ENCODE data around the gene C8B. TPM values are rescaled to one million over a fixed set of nuclear protein-coding genes. Genes with fewer than 3 reads are reported as not detected.

Gene C8B
- polyA plus RNA-seq, 1 donor from 2014 or later = not detected

DNA sequence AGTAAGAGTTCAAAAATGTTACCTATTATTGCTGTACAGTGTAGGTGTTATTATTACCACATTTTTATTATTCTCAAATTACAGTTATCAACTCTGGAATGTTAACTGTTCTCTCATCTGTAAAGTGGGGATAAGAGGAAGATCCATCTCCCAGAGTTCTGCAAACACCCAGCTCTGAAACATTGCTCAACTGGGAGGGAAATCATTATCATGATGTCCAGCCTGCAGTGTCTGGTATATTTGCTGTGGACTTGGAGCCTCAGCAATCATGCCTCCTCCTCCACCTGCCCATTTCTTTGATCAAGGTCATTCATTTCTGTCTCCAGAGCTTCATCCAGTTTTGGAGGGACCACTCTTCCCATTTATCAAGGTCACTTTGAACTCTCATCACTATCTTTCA, 71.8 kb downstream of the C8B start:
- Histone ChIP-seq H3K79me2 (replicated peaks; ENCODE audit: insufficient read depth, low read length) (no peaks in the 10 kb centered on the region), H3K27me3 (ENCODE audit: insufficient read depth, low read depth, low read length) (no peaks in the 10 kb centered on the region), H3K4me2 (ENCODE audit: low read length) (no peak overlapping the region), H3K27ac (ENCODE audit: low read length) (no peak overlapping the region), H3K9ac (ENCODE audit: low read length) (no peak overlapping the region), H3F3A (ENCODE audit: insufficient read depth, low read length, poor library complexity, severe bottlenecking) (no peaks in the 10 kb centered on the region), H3K9me2 (ENCODE audit: insufficient read depth, low read length) (no peaks in the 10 kb centered on the region), H3K9me3 (ENCODE audit: low read length) (no peaks in the 10 kb centered on the region), H4K20me1 (ENCODE audit: insufficient read depth) (no peaks in the 10 kb centered on the region), H2AFZ (ENCODE audit: low read depth, low read length) (no peak overlapping the region), H3K4me3 (ENCODE audit: low read length) (no peak overlapping the region), H3K36me3 (ENCODE audit: insufficient read depth, low read length) (no peaks in the 10 kb centered on the region)
- no peak for TF ChIP-seq EP300 (conservative IDR thresholded peaks at IDR 0.05; ENCODE audit: poor library complexity, severe bottlenecking)
- no peak for TF ChIP-seq RAD21 (conservative IDR thresholded peaks at IDR 0.05)
- TF ChIP-seq MXI1 (conservative IDR thresholded peaks at IDR 0.05; ENCODE audit: poor library complexity, severe bottlenecking) = no peak
- TF ChIP-seq TAF1 (IDR thresholded peaks at IDR 0.05; ENCODE audit: low read depth) = no peak
- TF ChIP-seq, protein P1, sequence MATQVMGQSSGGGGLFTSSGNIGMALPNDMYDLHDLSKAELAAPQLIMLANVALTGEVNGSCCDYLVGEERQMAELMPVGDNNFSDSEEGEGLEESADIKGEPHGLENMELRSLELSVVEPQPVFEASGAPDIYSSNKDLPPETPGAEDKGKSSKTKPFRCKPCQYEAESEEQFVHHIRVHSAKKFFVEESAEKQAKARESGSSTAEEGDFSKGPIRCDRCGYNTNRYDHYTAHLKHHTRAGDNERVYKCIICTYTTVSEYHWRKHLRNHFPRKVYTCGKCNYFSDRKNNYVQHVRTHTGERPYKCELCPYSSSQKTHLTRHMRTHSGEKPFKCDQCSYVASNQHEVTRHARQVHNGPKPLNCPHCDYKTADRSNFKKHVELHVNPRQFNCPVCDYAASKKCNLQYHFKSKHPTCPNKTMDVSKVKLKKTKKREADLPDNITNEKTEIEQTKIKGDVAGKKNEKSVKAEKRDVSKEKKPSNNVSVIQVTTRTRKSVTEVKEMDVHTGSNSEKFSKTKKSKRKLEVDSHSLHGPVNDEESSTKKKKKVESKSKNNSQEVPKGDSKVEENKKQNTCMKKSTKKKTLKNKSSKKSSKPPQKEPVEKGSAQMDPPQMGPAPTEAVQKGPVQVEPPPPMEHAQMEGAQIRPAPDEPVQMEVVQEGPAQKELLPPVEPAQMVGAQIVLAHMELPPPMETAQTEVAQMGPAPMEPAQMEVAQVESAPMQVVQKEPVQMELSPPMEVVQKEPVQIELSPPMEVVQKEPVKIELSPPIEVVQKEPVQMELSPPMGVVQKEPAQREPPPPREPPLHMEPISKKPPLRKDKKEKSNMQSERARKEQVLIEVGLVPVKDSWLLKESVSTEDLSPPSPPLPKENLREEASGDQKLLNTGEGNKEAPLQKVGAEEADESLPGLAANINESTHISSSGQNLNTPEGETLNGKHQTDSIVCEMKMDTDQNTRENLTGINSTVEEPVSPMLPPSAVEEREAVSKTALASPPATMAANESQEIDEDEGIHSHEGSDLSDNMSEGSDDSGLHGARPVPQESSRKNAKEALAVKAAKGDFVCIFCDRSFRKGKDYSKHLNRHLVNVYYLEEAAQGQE (IDR thresholded peaks at IDR 0.05; ENCODE audit: borderline replicate concordance) = no peak
- TF ChIP-seq, protein P2, sequence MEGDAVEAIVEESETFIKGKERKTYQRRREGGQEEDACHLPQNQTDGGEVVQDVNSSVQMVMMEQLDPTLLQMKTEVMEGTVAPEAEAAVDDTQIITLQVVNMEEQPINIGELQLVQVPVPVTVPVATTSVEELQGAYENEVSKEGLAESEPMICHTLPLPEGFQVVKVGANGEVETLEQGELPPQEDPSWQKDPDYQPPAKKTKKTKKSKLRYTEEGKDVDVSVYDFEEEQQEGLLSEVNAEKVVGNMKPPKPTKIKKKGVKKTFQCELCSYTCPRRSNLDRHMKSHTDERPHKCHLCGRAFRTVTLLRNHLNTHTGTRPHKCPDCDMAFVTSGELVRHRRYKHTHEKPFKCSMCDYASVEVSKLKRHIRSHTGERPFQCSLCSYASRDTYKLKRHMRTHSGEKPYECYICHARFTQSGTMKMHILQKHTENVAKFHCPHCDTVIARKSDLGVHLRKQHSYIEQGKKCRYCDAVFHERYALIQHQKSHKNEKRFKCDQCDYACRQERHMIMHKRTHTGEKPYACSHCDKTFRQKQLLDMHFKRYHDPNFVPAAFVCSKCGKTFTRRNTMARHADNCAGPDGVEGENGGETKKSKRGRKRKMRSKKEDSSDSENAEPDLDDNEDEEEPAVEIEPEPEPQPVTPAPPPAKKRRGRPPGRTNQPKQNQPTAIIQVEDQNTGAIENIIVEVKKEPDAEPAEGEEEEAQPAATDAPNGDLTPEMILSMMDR (IDR thresholded peaks at IDR 0.05; ENCODE audit: poor library complexity, severe bottlenecking) = no peak
- TF ChIP-seq POLR2AphosphoS5 (IDR thresholded peaks at IDR 0.05) = no peak
- no peak for TF ChIP-seq SMC3 (conservative IDR thresholded peaks at IDR 0.05; ENCODE audit: poor library complexity)
- TF ChIP-seq EZH2 (IDR thresholded peaks at IDR 0.05; ENCODE audit: borderline replicate concordance, insufficient read depth, low read length, poor library complexity, severe bottlenecking) = no peak

DNA sequence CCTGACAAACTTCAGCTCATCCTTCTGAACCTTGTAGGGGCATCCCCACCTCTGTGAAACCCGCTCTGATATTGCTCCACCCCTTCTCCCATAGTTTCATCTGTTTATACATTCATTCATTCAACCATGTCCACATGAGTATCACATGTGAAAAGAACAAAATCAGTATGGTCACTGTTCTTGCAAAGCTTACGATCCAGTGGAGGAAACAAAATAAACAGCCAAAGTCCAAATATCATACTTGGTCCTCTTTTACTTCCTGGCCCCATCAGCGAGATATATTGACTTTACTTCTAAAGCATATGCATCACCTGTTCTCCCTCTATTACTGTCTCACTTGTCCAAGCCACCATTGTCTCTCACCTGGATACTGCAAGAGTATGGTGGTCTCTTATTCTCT, 75.6 kb downstream of the C8B start:
- Histone ChIP-seq H3K36me3 (ENCODE audit: insufficient read depth, low read length) (no peaks in the 10 kb centered on the region), H3K4me3 (ENCODE audit: low read length) (no peak overlapping the region)
- TF ChIP-seq, protein P1 (IDR thresholded peaks at IDR 0.05; ENCODE audit: borderline replicate concordance) = no peak
- TF ChIP-seq POLR2AphosphoS5 (IDR thresholded peaks at IDR 0.05) (no peak), EZH2 (IDR thresholded peaks at IDR 0.05; ENCODE audit: borderline replicate concordance, insufficient read depth, low read length, poor library complexity, severe bottlenecking) (no peak), TAF1 (IDR thresholded peaks at IDR 0.05; ENCODE audit: low read depth) (no peak), EP300 (conservative IDR thresholded peaks at IDR 0.05; ENCODE audit: poor library complexity, severe bottlenecking) (no peak), RAD21 (conservative IDR thresholded peaks at IDR 0.05) (no peak), SMC3 (conservative IDR thresholded peaks at IDR 0.05; ENCODE audit: poor library complexity) (no peak), MXI1 (conservative IDR thresholded peaks at IDR 0.05; ENCODE audit: poor library complexity, severe bottlenecking) (no peak)
- TF ChIP-seq, protein P2 (IDR thresholded peaks at IDR 0.05; ENCODE audit: poor library complexity, severe bottlenecking) = no peak

More for the DNA sequence above, 75.6 kb downstream of the C8B start:
- no peaks in the 10 kb centered on the region for H3F3A ChIP-seq (ENCODE audit: insufficient read depth, low read length, poor library complexity, severe bottlenecking)
- H3K27me3 ChIP-seq (ENCODE audit: insufficient read depth, low read depth, low read length) = no peaks in the 10 kb centered on the region
- H3K27ac ChIP-seq (ENCODE audit: low read length) = no peak overlapping the region
- no peaks in the 10 kb centered on the region for H3K9me3 ChIP-seq (ENCODE audit: low read length)
- H2AFZ ChIP-seq (ENCODE audit: low read depth, low read length) = no peak overlapping the region
- H4K20me1 ChIP-seq (ENCODE audit: insufficient read depth) = no peaks in the 10 kb centered on the region
- no peak overlapping the region for H3K9ac ChIP-seq (ENCODE audit: low read length)
- no peak overlapping the region for H3K4me2 ChIP-seq (ENCODE audit: low read length)
- H3K9me2 ChIP-seq (ENCODE audit: insufficient read depth, low read length) = no peaks in the 10 kb centered on the region
- H3K79me2 ChIP-seq (replicated peaks; ENCODE audit: insufficient read depth, low read length) = no peaks in the 10 kb centered on the region
